HL-60 (cell line): ENCODE measurements around the gene UQCRQ.

Source experiments
- DNase-seq, 2 experiments: peaks; one replicate each; pipeline ENCODE4 v3.0.0-alpha.2; 2010 to 2020; ENCODE audit warnings: low read depth in 1 of 2, low spot score in 1 of 2
- H3K27ac ChIP-seq: fragments of 250-450 bp; sonication (Bioruptor Pico); replicated peaks from 2 replicates; pipeline ENCODE4 v1.5.1; 2020; ENCODE audit warnings: mild to moderate bottlenecking, moderate library complexity
- H3K27me3 ChIP-seq: fragments of 250-450 bp; sonication (Bioruptor Pico); 2 replicates; pipeline ENCODE4 v1.5.1; 2021; ENCODE audit warnings: mild to moderate bottlenecking, moderate library complexity; ENCODE audit not compliant: insufficient read depth, poor library complexity, severe bottlenecking
- H3K4me3 ChIP-seq: replicated peaks from 2 replicates; pipeline ENCODE4 v1.5.1; 2011; ENCODE audit warnings: mild to moderate bottlenecking, control low read depth, low read length; ENCODE audit not compliant: insufficient read depth
- GABPA ChIP-seq: IDR thresholded peaks from 2 replicates; pipeline ENCODE4 v1.6.1; 2012; ENCODE audit warnings: low read depth
- POLR2AphosphoS5 ChIP-seq: IDR thresholded peaks from 2 replicates; pipeline ENCODE4 v1.6.1; 2012; ENCODE audit warnings: low read depth
- SPI1 ChIP-seq: IDR thresholded peaks from 2 replicates; pipeline ENCODE4 v1.6.1; 2012; ENCODE audit warnings: low read depth, mild to moderate bottlenecking, borderline replicate concordance
- TF ChIP-seq, protein P1 (sequence below): IDR thresholded peaks from 2 replicates; pipeline ENCODE4 v1.6.1; 2012; ENCODE audit warnings: low read depth; ENCODE audit not compliant: insufficient replicate concordance
- TF ChIP-seq, protein P2 (sequence below): IDR thresholded peaks from one replicate; pipeline ENCODE4 v1.5.1; 2011; ENCODE audit warnings: low read length, control low read depth, inconsistent platforms; ENCODE audit not compliant: insufficient read depth

The UQCRQ gene

DNA sequence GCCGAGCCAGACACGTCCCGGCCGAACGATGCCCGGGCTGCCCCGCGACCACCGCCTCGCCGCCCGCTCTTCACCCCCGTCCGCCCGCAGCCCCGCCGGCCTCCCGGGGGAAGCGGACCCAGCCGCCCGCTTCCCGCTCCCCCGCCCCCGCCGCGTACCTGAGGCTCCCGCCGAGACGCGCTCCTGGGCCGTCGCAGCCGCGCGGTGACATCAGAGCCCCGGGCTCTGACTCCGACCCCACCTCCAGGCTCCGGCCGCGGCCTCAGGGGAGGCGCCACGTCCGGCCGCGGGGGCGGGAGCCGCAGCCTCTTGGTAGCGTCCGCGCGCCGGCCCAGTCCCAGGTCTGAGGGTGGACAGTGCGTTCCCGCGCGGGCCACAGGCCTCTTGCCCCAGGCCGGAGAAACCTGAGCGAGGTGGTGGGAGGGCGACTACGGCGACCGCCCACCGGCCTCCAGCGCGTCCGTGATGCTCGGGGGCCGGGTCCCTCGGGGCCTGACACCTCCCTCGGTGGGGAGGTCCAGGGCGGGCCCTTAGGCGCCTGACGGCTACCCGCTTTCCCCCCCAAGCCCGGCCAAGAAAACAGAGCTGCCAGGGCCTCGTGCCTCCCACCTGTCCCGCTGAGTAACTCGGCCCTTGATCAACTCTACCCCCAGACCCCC lies 35.9 kb upstream of the UQCRQ start, which contains the start of gene SHROOM1:
SHROOM1 (minus strand) TSS at position 212 of the 659 bp plus-strand sequence. CDS start 4,507 bp downstream, outside the sequence.
- no peak for DNase-seq
- Histone ChIP-seq H3K4me3 (peak within 1 kb of the TSS; percentile 39), H3K27me3 (no peaks in the 10 kb centered on the region), H3K27ac (no peak within 1 kb of the TSS)
- TF ChIP-seq SPI1 (no peak), GABPA (no peak), POLR2AphosphoS5 (no peak)
- TF ChIP-seq, protein P1, sequence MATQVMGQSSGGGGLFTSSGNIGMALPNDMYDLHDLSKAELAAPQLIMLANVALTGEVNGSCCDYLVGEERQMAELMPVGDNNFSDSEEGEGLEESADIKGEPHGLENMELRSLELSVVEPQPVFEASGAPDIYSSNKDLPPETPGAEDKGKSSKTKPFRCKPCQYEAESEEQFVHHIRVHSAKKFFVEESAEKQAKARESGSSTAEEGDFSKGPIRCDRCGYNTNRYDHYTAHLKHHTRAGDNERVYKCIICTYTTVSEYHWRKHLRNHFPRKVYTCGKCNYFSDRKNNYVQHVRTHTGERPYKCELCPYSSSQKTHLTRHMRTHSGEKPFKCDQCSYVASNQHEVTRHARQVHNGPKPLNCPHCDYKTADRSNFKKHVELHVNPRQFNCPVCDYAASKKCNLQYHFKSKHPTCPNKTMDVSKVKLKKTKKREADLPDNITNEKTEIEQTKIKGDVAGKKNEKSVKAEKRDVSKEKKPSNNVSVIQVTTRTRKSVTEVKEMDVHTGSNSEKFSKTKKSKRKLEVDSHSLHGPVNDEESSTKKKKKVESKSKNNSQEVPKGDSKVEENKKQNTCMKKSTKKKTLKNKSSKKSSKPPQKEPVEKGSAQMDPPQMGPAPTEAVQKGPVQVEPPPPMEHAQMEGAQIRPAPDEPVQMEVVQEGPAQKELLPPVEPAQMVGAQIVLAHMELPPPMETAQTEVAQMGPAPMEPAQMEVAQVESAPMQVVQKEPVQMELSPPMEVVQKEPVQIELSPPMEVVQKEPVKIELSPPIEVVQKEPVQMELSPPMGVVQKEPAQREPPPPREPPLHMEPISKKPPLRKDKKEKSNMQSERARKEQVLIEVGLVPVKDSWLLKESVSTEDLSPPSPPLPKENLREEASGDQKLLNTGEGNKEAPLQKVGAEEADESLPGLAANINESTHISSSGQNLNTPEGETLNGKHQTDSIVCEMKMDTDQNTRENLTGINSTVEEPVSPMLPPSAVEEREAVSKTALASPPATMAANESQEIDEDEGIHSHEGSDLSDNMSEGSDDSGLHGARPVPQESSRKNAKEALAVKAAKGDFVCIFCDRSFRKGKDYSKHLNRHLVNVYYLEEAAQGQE = no peak

DNA sequence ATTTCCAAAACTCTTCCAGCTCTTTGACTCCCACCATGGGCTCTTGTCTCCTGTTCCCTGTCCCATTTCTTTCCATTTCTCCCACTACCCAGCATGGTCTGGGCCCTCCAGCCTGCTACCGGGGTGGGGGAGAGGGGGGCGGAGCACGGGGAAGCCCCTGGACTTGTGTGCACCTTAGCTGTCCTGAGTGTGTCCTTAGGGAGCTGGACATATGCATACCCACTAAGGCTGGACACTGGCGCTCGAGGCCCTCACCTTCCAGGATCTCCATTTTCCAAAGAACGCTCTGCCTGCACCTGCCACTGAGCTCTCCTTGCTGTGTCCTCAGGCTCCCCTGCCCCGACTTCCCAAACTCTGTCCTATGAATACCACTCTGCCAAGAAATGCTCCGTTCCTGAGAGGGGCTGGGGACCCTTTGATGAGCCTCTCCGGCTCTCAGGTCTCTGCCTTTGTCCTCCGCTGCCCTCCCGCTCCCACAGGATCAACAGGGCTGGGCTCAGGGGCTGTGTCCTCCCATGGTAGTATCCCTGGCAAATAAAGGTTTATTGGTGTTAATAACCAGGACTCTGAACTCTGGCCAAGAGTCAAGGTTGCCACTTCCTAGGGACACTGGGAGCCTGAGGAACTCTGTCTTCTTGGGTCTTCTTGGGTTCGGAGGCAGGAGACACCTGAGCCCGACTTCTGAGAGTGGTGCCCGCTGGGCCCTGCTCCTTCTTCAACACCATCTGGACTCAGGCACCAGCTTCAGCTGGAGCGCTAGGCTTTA lies 35.2 kb upstream of the UQCRQ start:
- no peak overlapping the region for H3K27ac ChIP-seq
- no peaks in the 10 kb centered on the region for H3K27me3 ChIP-seq
- no peak for DNase-seq
- TF ChIP-seq, protein P1 = no peak
- TF ChIP-seq SPI1 (no peak), POLR2AphosphoS5 (no peak), GABPA (no peak)
- TF ChIP-seq, protein P2, sequence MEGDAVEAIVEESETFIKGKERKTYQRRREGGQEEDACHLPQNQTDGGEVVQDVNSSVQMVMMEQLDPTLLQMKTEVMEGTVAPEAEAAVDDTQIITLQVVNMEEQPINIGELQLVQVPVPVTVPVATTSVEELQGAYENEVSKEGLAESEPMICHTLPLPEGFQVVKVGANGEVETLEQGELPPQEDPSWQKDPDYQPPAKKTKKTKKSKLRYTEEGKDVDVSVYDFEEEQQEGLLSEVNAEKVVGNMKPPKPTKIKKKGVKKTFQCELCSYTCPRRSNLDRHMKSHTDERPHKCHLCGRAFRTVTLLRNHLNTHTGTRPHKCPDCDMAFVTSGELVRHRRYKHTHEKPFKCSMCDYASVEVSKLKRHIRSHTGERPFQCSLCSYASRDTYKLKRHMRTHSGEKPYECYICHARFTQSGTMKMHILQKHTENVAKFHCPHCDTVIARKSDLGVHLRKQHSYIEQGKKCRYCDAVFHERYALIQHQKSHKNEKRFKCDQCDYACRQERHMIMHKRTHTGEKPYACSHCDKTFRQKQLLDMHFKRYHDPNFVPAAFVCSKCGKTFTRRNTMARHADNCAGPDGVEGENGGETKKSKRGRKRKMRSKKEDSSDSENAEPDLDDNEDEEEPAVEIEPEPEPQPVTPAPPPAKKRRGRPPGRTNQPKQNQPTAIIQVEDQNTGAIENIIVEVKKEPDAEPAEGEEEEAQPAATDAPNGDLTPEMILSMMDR = no peak
- no peak overlapping the region for H3K4me3 ChIP-seq

DNA sequence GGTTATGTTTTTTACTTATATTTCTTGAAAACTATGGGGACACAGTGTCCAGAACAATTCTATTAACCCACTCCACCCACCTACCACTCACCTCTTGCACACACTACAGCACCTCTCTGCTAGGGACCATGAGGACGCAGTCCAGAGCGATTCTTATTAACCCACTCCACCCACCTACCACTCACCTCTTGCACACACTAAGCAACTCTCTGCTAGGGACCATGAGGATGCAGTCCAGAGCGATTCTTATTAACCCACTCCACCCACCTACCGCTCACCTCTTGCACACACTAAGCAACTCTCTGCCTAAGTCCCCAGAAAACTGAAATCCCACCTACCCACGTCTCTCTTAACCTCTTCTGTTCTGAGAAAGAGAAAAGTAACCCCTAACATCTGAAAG lies 33.8 kb upstream of the UQCRQ start:
- Histone ChIP-seq H3K4me3 (no peak overlapping the region), H3K27ac (no peak overlapping the region)
- TF ChIP-seq GABPA (no peak), SPI1 (no peak), POLR2AphosphoS5 (no peak)
- TF ChIP-seq, protein P1 = no peak
- TF ChIP-seq, protein P2 = no peak

More for the DNA sequence above, 33.8 kb upstream of the UQCRQ start:
- no peak for DNase-seq
- H3K27me3 ChIP-seq = no peaks in the 10 kb centered on the region
